HepG2 (cell line): ENCODE results near the gene NRG3. TPM values are rescaled to one million over a fixed set of nuclear protein-coding genes. Genes with fewer than 3 reads are reported as not detected.

Experiments used
- ATAC-seq: fragments of 200-7000 bp; cut with Tn5 transposase; 3 replicates; pipeline ENCODE4 v1.9.1; 2020; ENCODE audit warnings: mild to moderate bottlenecking, moderate library complexity
- BruUV-seq: library from RNA; stranded (reverse); fragments of 400-500 nt; replicated peaks from 2 replicates; lab custom pipeline; 2021; lab: Mats Ljungman, UMichigan
- CTCF ChIA-PET: fragments of 300-600 bp; formaldehyde crosslinking; extraction: SDS; loops from one replicate; lab custom pipeline; 2021; ENCODE audit warnings: low total read pairs, inconsistent platforms, low intra/inter-chr PET ratio; lab: Yijun Ruan, JAX
- POLR2A ChIA-PET: fragments of 350-600 bp; sonication (Branson Sonifier 250); formaldehyde crosslinking; loops from one replicate; lab custom pipeline; 2020; ENCODE audit warnings: antibody characterized with exemption, inconsistent platforms; lab: Yijun Ruan, JAX
- DNase-seq: peaks from one replicate; pipeline ENCODE4 v3.0.0-alpha.2; 2015; ENCODE audit warnings: low spot score
- FAIRE-seq: peaks from 3 replicates; lab custom pipeline; 2011; peaks lifted over from hg19 to GRCh38; lab: Jason Lieb, UNC
- H2AFZ ChIP-seq: one replicate; pipeline ENCODE4 v1.6.1; 2011; ENCODE audit warnings: low read length, inconsistent platforms
- H3K27ac ChIP-seq: fragments of 300-600 bp; 3 replicates; pipeline ENCODE4 v1.8.0; 2011; ENCODE audit warnings: mixed run types, mild to moderate bottlenecking, mixed read lengths, low read length, inconsistent platforms; ENCODE audit not compliant: insufficient read depth; ENCODE audit errors: extremely low read length
- H3K27me3 ChIP-seq, 2 experiments: fragments of 200-600 bp in 1 of 2; 2 replicates in 1 of 2; 3 replicates in 1 of 2; pipeline versions ENCODE4 v1.6.0 to v1.8.0; 2011; ENCODE audit warnings: low read length in 2 of 2, mild to moderate bottlenecking in 2 of 2, moderate library complexity in 2 of 2, inconsistent platforms in 1 of 2; ENCODE audit not compliant: insufficient read depth in 2 of 2, control insufficient read depth in 1 of 2
- H3K36me3 ChIP-seq, 2 experiments: fragments of 200-600 bp in 1 of 2; replicated peaks in 1 of 2; 2 replicates in 1 of 2; 3 replicates in 1 of 2; pipeline versions ENCODE4 v1.5.1 to v1.8.0; 2011; ENCODE audit warnings: low read length in 2 of 2, inconsistent platforms in 1 of 2; ENCODE audit not compliant: insufficient read depth in 2 of 2, control insufficient read depth in 1 of 2
- H3K4me1 ChIP-seq: 2 replicates; pipeline ENCODE4 v1.5.1; 2012; ENCODE audit warnings: low read length, inconsistent platforms; ENCODE audit not compliant: insufficient read depth
- H3K4me2 ChIP-seq: 2 replicates; pipeline ENCODE4 v1.6.0; 2011; ENCODE audit warnings: low read depth, low read length, inconsistent platforms
- H3K4me3 ChIP-seq, 3 experiments: fragments of 200-600 bp in 1 of 3; sonication (generic), shearing (Covaris generic) in 1 of 3; replicated peaks in 1 of 3; 2 replicates each; pipeline ENCODE4 v1.5.1; 2011 to 2016; ENCODE audit warnings: low read length in 3 of 3, inconsistent platforms in 2 of 3, low read depth in 2 of 3, mild to moderate bottlenecking in 2 of 3, control low read depth in 1 of 3, mixed read lengths in 1 of 3; ENCODE audit not compliant: insufficient read depth in 1 of 3
- H3K79me2 ChIP-seq: one replicate; pipeline ENCODE4 v1.6.1; 2011; ENCODE audit warnings: low read length, inconsistent platforms; ENCODE audit not compliant: insufficient read depth
- H3K9ac ChIP-seq: 2 replicates; pipeline ENCODE4 v1.6.0; 2011; ENCODE audit warnings: mild to moderate bottlenecking, low read depth, low read length, inconsistent platforms; ENCODE audit not compliant: insufficient read depth
- H3K9me3 ChIP-seq: 2 replicates; pipeline ENCODE4 v1.5.1; 2012; ENCODE audit warnings: mild to moderate bottlenecking, low read length
- H4K20me1 ChIP-seq: 2 replicates; pipeline ENCODE4 v1.6.0; 2011; ENCODE audit warnings: inconsistent platforms, mild to moderate bottlenecking, low read length, moderate library complexity; ENCODE audit not compliant: insufficient read depth
- CEBPB ChIP-seq: IDR thresholded peaks from 2 replicates; pipeline ENCODE4 v1.6.1; 2011; ENCODE audit warnings: low read depth, low read length, improper control_type of control experiment, borderline replicate concordance
- IRF2 ChIP-seq: IDR thresholded peaks from 2 replicates; pipeline ENCODE4 v1.6.1; 2018; ENCODE audit warnings: missing genetic modification reagents, missing compliant biosample characterization
- KLF11 ChIP-seq: IDR thresholded peaks from 2 replicates; pipeline ENCODE4 v1.6.1; 2016; ENCODE audit warnings: missing compliant biosample characterization
- MAFK ChIP-seq, 2 experiments: IDR thresholded peaks in 1 of 2; conservative IDR thresholded peaks in 1 of 2; 2 replicates each; pipeline ENCODE4 v1.6.1; 2011; ENCODE audit warnings: improper control_type of control experiment in 2 of 2, low read length in 2 of 2
- PRDM4 ChIP-seq: sonication (generic); formaldehyde crosslinking; IDR thresholded peaks from 2 replicates; pipeline ENCODE4 v1.9.0; 2021; ENCODE audit warnings: missing genetic modification reagents, borderline replicate concordance
- RFX5 ChIP-seq: IDR thresholded peaks from 2 replicates; pipeline ENCODE4 v1.6.1; 2011; ENCODE audit warnings: low read depth, low read length, improper control_type of control experiment
- ZBTB20 ChIP-seq: sonication (generic); formaldehyde crosslinking; IDR thresholded peaks from 2 replicates; pipeline ENCODE4 v1.8.1; 2023; ENCODE audit warnings: missing genetic modification reagents, low read depth, mild to moderate bottlenecking, borderline replicate concordance
- ZBTB38 ChIP-seq: sonication (generic); formaldehyde crosslinking; IDR thresholded peaks from 2 replicates; pipeline ENCODE4 v1.5.1; 2020; ENCODE audit warnings: mild to moderate bottlenecking, missing genetic modification reagents
- ZNF740 ChIP-seq: sonication (generic); formaldehyde crosslinking; IDR thresholded peaks from 2 replicates; pipeline ENCODE4 v1.4.0; 2020; ENCODE audit warnings: missing genetic modification reagents
- in situ Hi-C: cut with HindIII; loops from 2 replicates; pipeline ENCODE4 v1.10.0; 2017; ENCODE audit warnings: low pct_unique_long_range_greater_than_20kb; ENCODE audit not compliant: extremely low pct_ligation_motif_present
- intact Hi-C: fragments of 100-400 bp; cut with micrococcal nuclease; formaldehyde crosslinking; loops from one replicate; pipeline ENCODE4 v1.10.0; 2022; ENCODE audit not compliant: unreplicated experiment
- polyA plus RNA-seq, 8 experiments: library from polyadenylated mRNA; depleted of rRNA in 3 of 8; stranded (reverse) in 7 of 8; unstranded in 1 of 8; fragments of >200 nt; fragmentation: Illumina TruSeq in 4 of 8; extraction: Trizol in 4 of 8; gene quantifications; 2 replicates each; pipeline versions ENCODE4 v1.2.1 to v1.2.3, GENCODE V29; 2011 to 2016; ENCODE audit warnings: low read depth in 4 of 8, missing spikeins in 1 of 8, mixed read lengths in 1 of 8; ENCODE audit not compliant: insufficient read depth in 1 of 8
- total RNA-seq, 5 experiments: library from RNA; depleted of rRNA; stranded (reverse); fragments of >200 nt; fragmentation: Illumina TruSeq; extraction: Trizol; gene quantifications; 2 replicates each; pipeline ENCODE4 v1.2.3, GENCODE V29; 2016; ENCODE audit warnings: low read depth in 1 of 5
- TF ChIP-seq, protein P1 (sequence below): sonication (generic); formaldehyde crosslinking; conservative IDR thresholded peaks from 2 replicates; pipeline ENCODE4 v1.8.1; 2023; ENCODE audit warnings: missing genetic modification reagents
- TF ChIP-seq, protein P2 (sequence below): sonication (generic); formaldehyde crosslinking; conservative IDR thresholded peaks from 2 replicates; pipeline ENCODE4 v1.4.0; 2020; ENCODE audit warnings: missing genetic modification reagents
- TF ChIP-seq, protein P3 (sequence below): sonication (generic); formaldehyde crosslinking; IDR thresholded peaks from 2 replicates; pipeline ENCODE4 v1.4.0; 2020; ENCODE audit warnings: missing genetic modification reagents

Gene NRG3
- total and polyA plus RNA-seq, 2 of the 13 experiments (the other 11 are each of a cell fraction or from before 2014, with no cell fraction given), result not detected

GRCh38 chr10:82576093-82576492 lies 701.1 kb downstream of the NRG3 start:
- H4K20me1 ChIP-seq, result no peaks in the 10 kb centered on the region
- no peak for DNase-seq
- H3K9me3 ChIP-seq, result peaks cover 89% of the 10 kb centered on the region
- H3K27me3 ChIP-seq, result no peaks in the 10 kb centered on the region
- ATAC-seq, result no peak
- no peak overlapping the region for H3K4me2 ChIP-seq
- H3K79me2 ChIP-seq, result no peaks in the 10 kb centered on the region
- no peaks in the 10 kb centered on the region for H3K36me3 ChIP-seq
- no peak overlapping the region for H3K4me3 ChIP-seq
- H2AFZ ChIP-seq, result no peak overlapping the region
- in situ Hi-C loops (no loop called here), intact Hi-C loops (no loop called here)
- no peaks in the 10 kb centered on the region for H3K4me1 ChIP-seq
- POLR2A ChIA-PET, result no interaction called here
- BruUV-seq, result no TSS peak
- CTCF ChIA-PET, result no interaction called here
- no peak for FAIRE-seq
- no peak overlapping the region for H3K27ac ChIP-seq
- H3K9ac ChIP-seq, result no peak overlapping the region
- TF ChIP-seq ZNF740 (CRISPR knock-in tag) (no peak), ZBTB38 (CRISPR knock-in tag) (no peak), MAFK (conservative IDR thresholded peaks at IDR 0.05 in 1 of 2, IDR thresholded peaks at IDR 0.05 in 1 of 2; ENCODE audit: low read length in 2 of 2) (peak; percentile 64 to 81; a peak in 3 of 4 replicates), IRF2 (CRISPR knock-in tag) (no peak), PRDM4 (CRISPR knock-in tag) (no peak), ZBTB20 (CRISPR knock-in tag) (no peak), KLF11 (no peak), RFX5 (no peak), CEBPB (no peak)
- TF ChIP-seq, protein P1, sequence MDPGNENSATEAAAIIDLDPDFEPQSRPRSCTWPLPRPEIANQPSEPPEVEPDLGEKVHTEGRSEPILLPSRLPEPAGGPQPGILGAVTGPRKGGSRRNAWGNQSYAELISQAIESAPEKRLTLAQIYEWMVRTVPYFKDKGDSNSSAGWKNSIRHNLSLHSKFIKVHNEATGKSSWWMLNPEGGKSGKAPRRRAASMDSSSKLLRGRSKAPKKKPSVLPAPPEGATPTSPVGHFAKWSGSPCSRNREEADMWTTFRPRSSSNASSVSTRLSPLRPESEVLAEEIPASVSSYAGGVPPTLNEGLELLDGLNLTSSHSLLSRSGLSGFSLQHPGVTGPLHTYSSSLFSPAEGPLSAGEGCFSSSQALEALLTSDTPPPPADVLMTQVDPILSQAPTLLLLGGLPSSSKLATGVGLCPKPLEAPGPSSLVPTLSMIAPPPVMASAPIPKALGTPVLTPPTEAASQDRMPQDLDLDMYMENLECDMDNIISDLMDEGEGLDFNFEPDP (CRISPR knock-in tag), result no peak
- TF ChIP-seq, protein P2, sequence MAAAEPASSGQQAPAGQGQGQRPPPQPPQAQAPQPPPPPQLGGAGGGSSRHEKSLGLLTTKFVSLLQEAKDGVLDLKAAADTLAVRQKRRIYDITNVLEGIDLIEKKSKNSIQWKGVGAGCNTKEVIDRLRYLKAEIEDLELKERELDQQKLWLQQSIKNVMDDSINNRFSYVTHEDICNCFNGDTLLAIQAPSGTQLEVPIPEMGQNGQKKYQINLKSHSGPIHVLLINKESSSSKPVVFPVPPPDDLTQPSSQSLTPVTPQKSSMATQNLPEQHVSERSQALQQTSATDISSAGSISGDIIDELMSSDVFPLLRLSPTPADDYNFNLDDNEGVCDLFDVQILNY (CRISPR knock-in tag), result no peak
- TF ChIP-seq, protein P3, sequence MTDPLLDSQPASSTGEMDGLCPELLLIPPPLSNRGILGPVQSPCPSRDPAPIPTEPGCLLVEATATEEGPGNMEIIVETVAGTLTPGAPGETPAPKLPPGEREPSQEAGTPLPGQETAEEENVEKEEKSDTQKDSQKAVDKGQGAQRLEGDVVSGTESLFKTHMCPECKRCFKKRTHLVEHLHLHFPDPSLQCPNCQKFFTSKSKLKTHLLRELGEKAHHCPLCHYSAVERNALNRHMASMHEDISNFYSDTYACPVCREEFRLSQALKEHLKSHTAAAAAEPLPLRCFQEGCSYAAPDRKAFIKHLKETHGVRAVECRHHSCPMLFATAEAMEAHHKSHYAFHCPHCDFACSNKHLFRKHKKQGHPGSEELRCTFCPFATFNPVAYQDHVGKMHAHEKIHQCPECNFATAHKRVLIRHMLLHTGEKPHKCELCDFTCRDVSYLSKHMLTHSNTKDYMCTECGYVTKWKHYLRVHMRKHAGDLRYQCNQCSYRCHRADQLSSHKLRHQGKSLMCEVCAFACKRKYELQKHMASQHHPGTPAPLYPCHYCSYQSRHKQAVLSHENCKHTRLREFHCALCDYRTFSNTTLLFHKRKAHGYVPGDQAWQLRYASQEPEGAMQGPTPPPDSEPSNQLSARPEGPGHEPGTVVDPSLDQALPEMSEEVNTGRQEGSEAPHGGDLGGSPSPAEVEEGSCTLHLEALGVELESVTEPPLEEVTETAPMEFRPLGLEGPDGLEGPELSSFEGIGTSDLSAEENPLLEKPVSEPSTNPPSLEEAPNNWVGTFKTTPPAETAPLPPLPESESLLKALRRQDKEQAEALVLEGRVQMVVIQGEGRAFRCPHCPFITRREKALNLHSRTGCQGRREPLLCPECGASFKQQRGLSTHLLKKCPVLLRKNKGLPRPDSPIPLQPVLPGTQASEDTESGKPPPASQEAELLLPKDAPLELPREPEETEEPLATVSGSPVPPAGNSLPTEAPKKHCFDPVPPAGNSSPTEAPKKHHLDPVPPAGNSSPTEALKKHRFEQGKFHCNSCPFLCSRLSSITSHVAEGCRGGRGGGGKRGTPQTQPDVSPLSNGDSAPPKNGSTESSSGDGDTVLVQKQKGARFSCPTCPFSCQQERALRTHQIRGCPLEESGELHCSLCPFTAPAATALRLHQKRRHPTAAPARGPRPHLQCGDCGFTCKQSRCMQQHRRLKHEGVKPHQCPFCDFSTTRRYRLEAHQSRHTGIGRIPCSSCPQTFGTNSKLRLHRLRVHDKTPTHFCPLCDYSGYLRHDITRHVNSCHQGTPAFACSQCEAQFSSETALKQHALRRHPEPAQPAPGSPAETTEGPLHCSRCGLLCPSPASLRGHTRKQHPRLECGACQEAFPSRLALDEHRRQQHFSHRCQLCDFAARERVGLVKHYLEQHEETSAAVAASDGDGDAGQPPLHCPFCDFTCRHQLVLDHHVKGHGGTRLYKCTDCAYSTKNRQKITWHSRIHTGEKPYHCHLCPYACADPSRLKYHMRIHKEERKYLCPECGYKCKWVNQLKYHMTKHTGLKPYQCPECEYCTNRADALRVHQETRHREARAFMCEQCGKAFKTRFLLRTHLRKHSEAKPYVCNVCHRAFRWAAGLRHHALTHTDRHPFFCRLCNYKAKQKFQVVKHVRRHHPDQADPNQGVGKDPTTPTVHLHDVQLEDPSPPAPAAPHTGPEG (CRISPR knock-in tag), result no peak
